HG03575 (cell line): Measurements from ENCODE around the gene HAGHL.
"Not testable (repeated sequence)": the region's sequence is repeated elsewhere in the genome, so short reads cannot be mapped to it uniquely, and the experiment has no call there.

Experiments
- ATAC-seq: cut with Tn5 transposase; IDR thresholded peaks from one replicate; pipeline ENCODE4 v1.9.1; 2021; ENCODE audit not compliant: unreplicated experiment, insufficient number of reproducible peaks, low FRiP score; ENCODE audit errors: extremely low read depth

HAGHL gene

DNA sequence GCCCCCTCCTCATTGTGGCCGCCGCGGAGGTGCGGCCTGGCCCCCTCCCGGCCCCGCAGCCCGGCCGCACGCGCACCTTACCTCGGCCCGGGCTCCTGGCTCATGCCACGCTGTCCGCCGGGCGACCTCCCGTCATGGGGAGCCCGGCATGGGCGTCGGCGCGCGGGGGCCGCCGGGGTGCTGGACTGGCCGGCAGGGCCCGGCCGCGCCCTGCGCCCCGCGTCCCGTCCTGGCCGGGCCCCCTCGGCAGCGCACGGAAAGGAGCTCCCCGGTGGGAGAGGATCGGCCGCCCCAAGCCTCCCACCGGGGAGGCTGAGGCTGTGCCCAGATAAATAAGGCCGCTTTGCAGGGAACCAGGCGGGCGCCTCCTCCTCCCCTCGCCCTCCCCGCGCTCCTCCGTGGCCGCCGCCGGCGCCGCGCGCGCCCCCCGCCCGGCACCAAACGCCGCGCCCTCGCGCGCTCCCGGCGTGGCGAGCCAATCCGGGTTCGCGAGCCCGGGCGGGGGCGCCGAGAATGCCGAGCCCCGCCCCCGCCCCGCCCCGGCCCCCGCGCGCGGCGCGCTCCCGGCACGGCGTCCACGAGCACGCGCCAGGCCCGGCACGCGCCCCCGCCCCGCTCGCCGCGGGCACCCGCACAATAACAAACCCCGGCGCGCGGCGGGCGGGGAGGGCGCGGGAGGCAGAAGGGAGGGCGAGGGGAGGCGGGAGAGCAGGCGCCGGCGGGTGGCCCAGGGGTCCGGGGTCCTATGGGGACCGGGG is 21.3 kb upstream of the HAGHL start, which contains the start of gene FBXL16:
Gene FBXL16, minus strand, starts transcription at position 371 of the 758 bp plus-strand sequence. CDS start 8,396 bp downstream, outside the sequence.
- ATAC-seq = no peak

DNA sequence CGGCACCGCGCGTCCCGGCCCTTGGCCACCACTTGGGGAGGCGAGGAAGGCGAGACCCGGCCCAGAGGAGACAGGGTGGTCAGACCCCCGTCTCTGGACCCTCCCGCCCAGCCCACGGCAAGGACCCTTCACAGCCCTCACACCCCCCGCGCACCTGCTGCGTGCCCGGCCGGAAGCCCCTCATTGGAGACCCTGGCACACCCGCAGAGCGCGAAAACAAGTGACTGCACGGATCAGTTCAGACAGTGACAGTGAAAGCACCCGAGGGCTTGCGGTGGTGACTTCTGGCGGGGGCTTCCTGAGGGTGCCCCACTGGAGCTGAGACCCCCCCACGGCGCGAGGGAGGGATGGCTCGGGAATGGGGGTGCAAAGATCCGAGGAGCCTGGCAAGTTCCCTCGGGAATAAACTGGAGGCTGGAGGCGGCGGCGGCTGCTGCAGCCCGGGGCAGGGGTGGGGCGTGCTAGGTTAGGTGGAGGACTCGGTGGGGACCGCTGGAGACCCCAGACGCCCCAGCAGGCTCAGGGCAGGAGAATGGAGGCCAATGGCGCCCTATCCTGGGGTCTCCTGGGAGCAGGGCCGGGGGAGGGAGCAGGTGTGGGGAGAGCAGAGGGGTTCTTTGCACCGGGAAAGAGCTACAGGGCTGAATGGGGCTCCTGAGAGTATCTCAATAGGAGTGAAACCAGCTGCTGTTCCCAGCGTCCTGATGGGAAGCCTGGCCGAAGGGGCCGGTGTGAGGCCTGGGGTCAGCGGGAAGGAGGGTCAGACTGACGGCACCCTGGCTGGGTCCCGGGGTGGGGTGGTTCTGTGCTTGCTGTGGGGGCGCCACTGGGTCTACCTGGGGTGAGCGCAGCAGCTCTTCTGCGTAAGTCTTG is 20.5 kb upstream of the HAGHL start:
- ATAC-seq = no peak

DNA sequence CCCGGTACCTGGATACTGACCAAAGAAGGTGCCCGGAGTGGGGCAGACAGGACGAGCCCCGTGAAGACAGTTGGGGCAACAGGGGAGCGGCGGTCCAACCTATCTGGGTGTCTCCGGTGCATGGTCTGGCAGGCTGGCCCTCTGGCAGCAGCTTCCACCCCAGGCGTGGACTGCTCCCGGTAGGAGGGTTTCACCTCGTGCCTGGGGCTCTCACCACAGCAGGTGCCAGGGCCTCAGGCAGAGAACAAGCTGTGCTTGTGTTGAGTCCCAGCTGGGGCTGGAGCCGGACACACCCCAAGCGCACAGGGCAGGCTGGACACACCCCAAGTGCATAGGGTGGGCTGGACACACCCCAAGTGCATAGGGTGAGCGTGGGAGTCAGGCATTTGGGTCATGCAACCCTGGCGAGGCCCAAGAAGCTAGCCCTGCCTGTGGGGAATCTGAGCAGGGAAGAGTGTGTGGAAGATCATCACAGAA is 19.8 kb upstream of the HAGHL start:
- ATAC-seq = no peak

GRCh38 chr16:708019-708418 is 18.9 kb upstream of the HAGHL start:
- no peak for ATAC-seq

DNA sequence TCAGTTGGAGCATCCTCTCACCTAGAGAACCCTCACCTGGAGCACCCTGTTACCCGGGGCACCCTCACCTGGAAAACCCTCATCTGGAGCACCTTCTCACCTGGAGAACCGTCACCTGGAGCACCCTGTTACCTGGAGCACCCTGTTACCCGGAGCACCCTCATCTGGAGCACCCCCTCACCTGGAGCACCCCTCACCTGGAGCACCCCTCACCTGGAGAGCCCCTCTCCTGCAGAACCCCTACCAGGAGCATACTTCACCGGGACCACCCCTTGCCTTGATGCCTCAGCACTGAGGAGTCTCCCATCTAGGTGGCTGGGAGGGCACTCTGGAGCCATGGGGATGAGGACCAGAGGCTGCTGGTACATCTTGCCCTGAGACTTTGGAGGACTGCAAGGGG is 17.9 kb upstream of the HAGHL start:
- ATAC-seq = no peak

- no peak for ATAC-seq
These were observed 17.1 kb upstream of the HAGHL start for GRCh38 chr16:709566-710499.

DNA sequence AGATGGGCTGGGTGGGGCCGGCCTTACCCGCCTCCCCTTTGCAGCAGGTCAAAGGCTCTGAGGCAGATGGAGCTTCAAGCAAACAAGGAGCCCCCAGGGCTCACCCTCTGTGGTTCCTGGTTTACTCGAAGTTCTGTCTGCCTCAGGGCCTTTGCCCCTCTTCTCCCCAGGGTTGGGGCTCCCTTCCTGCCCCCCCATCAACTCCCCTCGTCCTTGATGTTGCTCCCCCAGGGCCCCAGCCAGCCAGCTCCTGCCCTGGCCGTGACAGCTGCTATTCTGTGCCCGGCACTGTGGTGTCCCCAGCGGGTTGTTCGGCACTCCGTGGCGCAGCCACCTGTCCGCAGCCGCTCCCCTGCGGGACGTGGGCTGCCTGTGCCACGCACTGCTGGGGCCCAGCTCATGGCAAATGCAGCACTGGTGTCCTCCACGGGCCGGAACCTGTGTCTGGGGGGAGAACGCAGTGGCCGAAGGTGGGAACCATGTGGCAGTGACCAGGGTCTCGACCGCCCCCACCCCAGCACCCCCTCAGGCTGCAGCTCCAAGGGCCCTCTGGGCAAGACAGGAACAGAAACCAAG is 16.3 kb upstream of the HAGHL start:
- ATAC-seq = no peak

DNA sequence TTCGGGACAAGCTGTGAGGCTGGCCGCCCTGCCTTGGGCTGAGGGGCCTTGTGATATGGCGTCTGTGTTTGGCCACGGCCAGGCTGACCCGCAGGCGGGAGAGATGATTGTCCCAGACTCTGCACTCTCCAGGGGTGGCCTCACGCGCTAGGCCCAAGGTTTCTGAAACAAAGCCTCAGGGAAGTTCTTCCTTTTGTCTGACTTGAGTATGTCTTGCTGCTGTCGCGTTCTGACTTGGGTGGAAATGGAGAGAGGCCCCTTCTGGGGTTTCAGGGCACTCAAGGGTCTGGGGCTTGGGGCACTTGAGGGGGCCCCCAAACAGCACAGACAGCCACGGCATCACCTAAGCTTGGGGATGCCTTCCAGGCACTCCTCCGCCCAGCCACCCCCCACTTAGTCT is 15.8 kb upstream of the HAGHL start:
- no peak for ATAC-seq

GRCh38 chr16:711548-712320 is 15.2 kb upstream of the HAGHL start:
- no peak for ATAC-seq

GRCh38 chr16:712740-713250 is 14.1 kb upstream of the HAGHL start:
- ATAC-seq = not testable (repeated sequence)

GRCh38 chr16:714079-714478 is 12.8 kb upstream of the HAGHL start:
- no peak for ATAC-seq

DNA sequence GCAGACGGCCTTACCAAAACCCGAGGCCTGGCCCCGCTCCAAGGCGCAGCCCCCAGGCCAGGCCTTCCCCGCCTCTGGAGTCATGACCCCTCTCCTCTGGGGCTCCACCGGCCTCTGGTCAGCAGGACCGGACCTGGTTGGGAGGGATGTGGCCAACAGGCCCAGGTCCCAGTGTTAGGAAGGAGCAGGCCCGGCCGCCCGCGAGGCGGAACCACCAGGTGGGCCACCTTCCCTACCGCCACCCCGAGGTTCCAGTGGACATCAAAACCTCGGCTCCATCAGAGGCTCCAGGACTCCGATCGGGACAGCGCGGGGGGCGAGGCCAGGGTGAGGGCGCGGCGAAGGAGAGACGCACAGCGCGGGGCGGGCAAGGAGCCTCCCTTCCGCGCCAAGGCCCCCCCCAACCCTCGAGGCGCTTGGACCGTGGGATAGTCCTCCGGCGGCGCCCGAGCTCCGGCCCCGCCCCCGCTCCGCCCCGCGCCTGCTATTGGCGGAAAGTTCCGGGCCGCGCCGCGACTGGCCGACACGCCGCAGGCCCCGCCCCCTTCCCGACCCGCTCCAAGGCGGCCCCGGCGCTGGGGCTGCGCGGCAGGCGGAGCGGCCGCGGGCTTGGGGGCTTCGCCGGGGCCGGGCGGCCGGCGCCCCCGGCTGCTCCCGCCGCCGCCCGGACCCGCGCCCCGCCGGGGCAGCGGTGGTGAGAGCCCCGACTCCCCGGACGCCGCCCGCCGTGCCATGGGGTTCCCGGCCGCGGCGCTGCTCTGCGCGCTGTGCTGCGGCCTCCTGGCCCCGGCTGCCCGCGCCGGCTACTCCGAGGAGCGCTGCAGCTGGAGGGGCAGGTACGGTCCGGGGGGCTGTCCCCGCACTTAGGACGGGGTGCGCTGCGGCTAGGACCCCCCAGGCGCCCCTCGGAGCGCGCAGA is 12.1 kb upstream of the HAGHL start, which contains the start of gene METRN:
Gene METRN, plus strand, starts transcription at position 561 of the 919 bp plus-strand sequence. Its CDS starts 172 bp downstream, at position 733.
- no peak for ATAC-seq

DNA sequence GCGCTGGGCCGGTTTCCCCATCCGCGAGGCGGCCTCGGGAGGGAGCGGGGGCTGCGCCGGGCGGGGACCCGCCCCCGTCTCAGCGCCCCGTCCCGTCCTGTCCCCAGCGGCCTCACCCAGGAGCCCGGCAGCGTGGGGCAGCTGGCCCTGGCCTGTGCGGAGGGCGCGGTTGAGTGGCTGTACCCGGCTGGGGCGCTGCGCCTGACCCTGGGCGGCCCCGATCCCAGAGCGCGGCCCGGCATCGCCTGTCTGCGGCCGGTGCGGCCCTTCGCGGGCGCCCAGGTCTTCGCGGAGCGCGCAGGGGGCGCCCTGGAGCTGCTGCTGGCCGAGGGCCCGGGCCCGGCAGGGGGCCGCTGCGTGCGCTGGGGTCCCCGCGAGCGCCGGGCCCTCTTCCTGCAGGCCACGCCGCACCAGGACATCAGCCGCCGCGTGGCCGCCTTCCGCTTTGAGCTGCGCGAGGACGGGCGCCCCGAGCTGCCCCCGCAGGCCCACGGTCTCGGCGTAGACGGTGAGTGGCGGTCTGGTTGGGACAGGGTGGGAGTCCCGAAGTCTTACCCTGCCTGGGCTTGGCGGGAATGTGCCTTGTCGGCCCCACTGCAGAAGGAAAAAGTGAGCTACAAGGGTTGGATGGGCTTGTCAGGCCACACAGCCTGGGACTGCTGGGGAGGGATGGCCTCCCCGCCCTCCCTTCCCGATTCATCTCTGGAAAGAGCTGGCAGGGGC is 11.3 kb upstream of the HAGHL start:
- ATAC-seq = no peak

- no peak for ATAC-seq
These were observed 10.7 kb upstream of the HAGHL start for GRCh38 chr16:716200-716568.

GRCh38 chr16:716768-717325 is 10.1 kb upstream of the HAGHL start:
- ATAC-seq = no peak
